ENCODE data around the gene BICDL1. TPM values are rescaled to one million over a fixed set of nuclear protein-coding genes. Genes with fewer than 3 reads are reported as not detected.

The BICDL1 gene
- total and polyA plus RNA-seq, 7 donors = 0.16 to 13.1 (median 1.4) TPM

GRCh38 chr12:120062976-120063579, 74.0 kb downstream of the BICDL1 start:
- no peaks in the 10 kb centered on the region for H3K36me3 ChIP-seq
- DNase-seq = no peak
- H3K4me1 ChIP-seq = no peaks in the 10 kb centered on the region
- H3K4me3 ChIP-seq = no peak overlapping the region
- intact Hi-C loops (cut with DNase I) = no loop called here
- 89 to 90% methylated on average over 3 of the region's 3 CpGs for WGBS, 2 donors
- no peaks in the 10 kb centered on the region for H3K9me3 ChIP-seq
- no peak overlapping the region for H3K27ac ChIP-seq
- peaks cover 0 to 4% (median 0%) of the 10 kb centered on the region in 3 donors for H3K27me3 ChIP-seq
- no peak for TF ChIP-seq EP300 (IDR thresholded peaks at IDR 0.05)
- no peak for TF ChIP-seq CTCF (IDR thresholded peaks at IDR 0.05)
- no peak for TF ChIP-seq POLR2AphosphoS5 (IDR thresholded peaks at IDR 0.05)
- no peak for TF ChIP-seq POLR2A (IDR thresholded peaks at IDR 0.05)

GRCh38 chr12:120064054-120064940, 75.3 kb downstream of the BICDL1 start:
- no peak for DNase-seq
- H3K27me3 ChIP-seq = peaks cover 0 to 4% (median 0%) of the 10 kb centered on the region in 3 donors
- TF ChIP-seq POLR2AphosphoS5 (IDR thresholded peaks at IDR 0.05) (no peak), POLR2A (IDR thresholded peaks at IDR 0.05) (no peak), CTCF (IDR thresholded peaks at IDR 0.05) (no peak), EP300 (IDR thresholded peaks at IDR 0.05) (no peak)
- no peak overlapping the region for H3K4me3 ChIP-seq
- no peak overlapping the region for H3K27ac ChIP-seq
- H3K36me3 ChIP-seq = no peaks in the 10 kb centered on the region
- H3K9me3 ChIP-seq = no peaks in the 10 kb centered on the region
- WGBS, 2 donors = 83 to 88% methylated on average over 16 of the region's 16 CpGs
- no peaks in the 10 kb centered on the region for H3K4me1 ChIP-seq
- intact Hi-C loops (cut with DNase I) = no loop called here

GRCh38 chr12:120065472-120065871, 76.4 kb downstream of the BICDL1 start:
- H3K27ac ChIP-seq = no peak overlapping the region
- no peak overlapping the region for H3K4me3 ChIP-seq
- intact Hi-C loops (cut with DNase I) = no loop called here
- H3K36me3 ChIP-seq = no peaks in the 10 kb centered on the region
- H3K4me1 ChIP-seq = no peaks in the 10 kb centered on the region
- H3K9me3 ChIP-seq = no peaks in the 10 kb centered on the region
- TF ChIP-seq POLR2AphosphoS5 (IDR thresholded peaks at IDR 0.05) (no peak), POLR2A (IDR thresholded peaks at IDR 0.05) (no peak), CTCF (IDR thresholded peaks at IDR 0.05) (no peak), EP300 (IDR thresholded peaks at IDR 0.05) (no peak)
- DNase-seq = no peak
- WGBS, 2 donors = 83 to 94% methylated on average over 1 of the region's 1 CpG
- H3K27me3 ChIP-seq = peaks cover 0 to 4% (median 0%) of the 10 kb centered on the region in 3 donors

- Histone ChIP-seq H3K27ac (no peak overlapping the region), H3K4me1 (no peaks in the 10 kb centered on the region), H3K27me3 (peaks cover 0 to 4% (median 0%) of the 10 kb centered on the region in 3 donors), H3K36me3 (no peaks in the 10 kb centered on the region), H3K4me3 (no peak overlapping the region), H3K9me3 (no peaks in the 10 kb centered on the region)
- 94 to 97% methylated on average over 2 of the region's 2 CpGs for WGBS, 2 donors
- TF ChIP-seq POLR2AphosphoS5 (IDR thresholded peaks at IDR 0.05) (no peak), POLR2A (IDR thresholded peaks at IDR 0.05) (no peak), EP300 (IDR thresholded peaks at IDR 0.05) (no peak), CTCF (IDR thresholded peaks at IDR 0.05) (no peak)
- DNase-seq = no peak
- intact Hi-C loops (cut with DNase I) = no loop called here
These were observed 77.3 kb downstream of the BICDL1 start for GRCh38 chr12:120066341-120066740.
